HG02870 (cell line): ENCODE measurements around the gene SPG7.

ENCODE experiments used
- ATAC-seq: cut with Tn5 transposase; IDR thresholded peaks from one replicate; pipeline ENCODE4 v1.9.1; 2021; ENCODE audit warnings: mild to moderate bottlenecking, moderate library complexity; ENCODE audit not compliant: unreplicated experiment

The SPG7 gene

GRCh38 chr16:89595330-89596060 is 87.3 kb downstream of the SPG7 start:
- no peak for ATAC-seq

GRCh38 chr16:89596061-89596689 is 88.0 kb downstream of the SPG7 start:
- ATAC-seq = no peak

GRCh38 chr16:89596957-89597649 is 88.9 kb downstream of the SPG7 start:
- ATAC-seq = no peak

- ATAC-seq = no peak
Measured at GRCh38 chr16:89598199-89598598, 90.0 kb downstream of the SPG7 start.

- no peak for ATAC-seq
Measured at GRCh38 chr16:89599451-89599858, 91.3 kb downstream of the SPG7 start.

- ATAC-seq = no peak
Measured at GRCh38 chr16:89599902-89600301, 91.7 kb downstream of the SPG7 start.

GRCh38 chr16:89600427-89600826 is 92.2 kb downstream of the SPG7 start:
- ATAC-seq = no peak

- no peak for ATAC-seq
Measured at GRCh38 chr16:89600956-89601355, 92.8 kb downstream of the SPG7 start.

GRCh38 chr16:89601906-89602272 is 93.7 kb downstream of the SPG7 start:
- no peak for ATAC-seq

GRCh38 chr16:89602273-89602951 is 94.2 kb downstream of the SPG7 start:
- no peak for ATAC-seq

- no peak for ATAC-seq
Measured at GRCh38 chr16:89602952-89603590, 94.9 kb downstream of the SPG7 start.

- ATAC-seq = no peak
Measured at GRCh38 chr16:89604764-89605163, 96.6 kb downstream of the SPG7 start.

GRCh38 chr16:89605186-89605970 is 97.2 kb downstream of the SPG7 start:
- ATAC-seq = no peak

GRCh38 chr16:89606006-89606405 is 97.8 kb downstream of the SPG7 start:
- no peak for ATAC-seq
